Activated CD8-positive, alpha-beta T cell treated with anti-CD3 and anti-CD28 coated beads for 36 hours (primary cell): ENCODE measurements around the gene URI1. TPM values are rescaled to one million over a fixed set of nuclear protein-coding genes. Genes with fewer than 3 reads are reported as not detected.
A peak's percentile ranks its signal among the peaks of the same experiment; 100 is the strongest.
"Not testable (repeated sequence)": the region's sequence is repeated elsewhere in the genome, so short reads cannot be mapped to it uniquely, and the experiment has no call there.

Source experiments
- ATAC-seq: fragments of 200-7000 bp; cut with Tn5 transposase; one replicate; pipeline ENCODE4 v1.10.0; 2021; ENCODE audit warnings: mild to moderate bottlenecking, moderate library complexity
- CTCF ChIA-PET: fragments of 350-600 bp; sonication (Branson Sonifier 250); formaldehyde crosslinking; loops from one replicate; lab custom pipeline; 2021; ENCODE audit warnings: antibody characterized with exemption; lab: Charles Lee
- POLR2A ChIA-PET: fragments of 350-600 bp; sonication (Branson Sonifier 250); formaldehyde crosslinking; loops from one replicate; lab custom pipeline; 2021; ENCODE audit warnings: antibody characterized with exemption; lab: Charles Lee
- DNase-seq: peaks from one replicate; pipeline ENCODE4 v3.0.0-alpha.2; 2020
- H3K27ac Mint-ChIP-seq: one replicate; pipeline ENCODE4 v1.8.0; 2021; ENCODE audit warnings: mild to moderate bottlenecking, mixed read lengths
- H3K27me3 Mint-ChIP-seq: one replicate; pipeline ENCODE4 v1.8.0; 2021; ENCODE audit warnings: mixed read lengths
- H3K36me3 Mint-ChIP-seq: one replicate; pipeline ENCODE4 v1.8.0; 2021; ENCODE audit warnings: low read depth, mixed read lengths
- H3K4me1 Mint-ChIP-seq: one replicate; pipeline ENCODE4 v1.8.0; 2021; ENCODE audit warnings: low read depth, mixed read lengths
- H3K4me3 Mint-ChIP-seq: one replicate; pipeline ENCODE4 v1.8.0; 2021; ENCODE audit warnings: mild to moderate bottlenecking, moderate library complexity, mixed read lengths
- H3K9me3 Mint-ChIP-seq: one replicate; pipeline ENCODE4 v1.8.0; 2021; ENCODE audit warnings: mixed read lengths
- intact Hi-C: fragments of 100-400 bp; cut with micrococcal nuclease; formaldehyde crosslinking; loops from one replicate; pipeline ENCODE4 v1.10.0; 2022
- total RNA-seq, 2 experiments: library from RNA; stranded (reverse); gene quantifications; one replicate each; pipeline ENCODE4 v1.2.3, GENCODE V29; 2021
- TF ChIP-seq, protein P1 (sequence below): fragments of 200-600 bp; IDR thresholded peaks from one replicate; pipeline ENCODE4 v1.8.0; 2022; ENCODE audit warnings: antibody characterized with exemption, mild to moderate bottlenecking

The URI1 gene
- total RNA-seq, 2 experiments from 2014 or later = 65.5 to 71.1 TPM

DNA sequence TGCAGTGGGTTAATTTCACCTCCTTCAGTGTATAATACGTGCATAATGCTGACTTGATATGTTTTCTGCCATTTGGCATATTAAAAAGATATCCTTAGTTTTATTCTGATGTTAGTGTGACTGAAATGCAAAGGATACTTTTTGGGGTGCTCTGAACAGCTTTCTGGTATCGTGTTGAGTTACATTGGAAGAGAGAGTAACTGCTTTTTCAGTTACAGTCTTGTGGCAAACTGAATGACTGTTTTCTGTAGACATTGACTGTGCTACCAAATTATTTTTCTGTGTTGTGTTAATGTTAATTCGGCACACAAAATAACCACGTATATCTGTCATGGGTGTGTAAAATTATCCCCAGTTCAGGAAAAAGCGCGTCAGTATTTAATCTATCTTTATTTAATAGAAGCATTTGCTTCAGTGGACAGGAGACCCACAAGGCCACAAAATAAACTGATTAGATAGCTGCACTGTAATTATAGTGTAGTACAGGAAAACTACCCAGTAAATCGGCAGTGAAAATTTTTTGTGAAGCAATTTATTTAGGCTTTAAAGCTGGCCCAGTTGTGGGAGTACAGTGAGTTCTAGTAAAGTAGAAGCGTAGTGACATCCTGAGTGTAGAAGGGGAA, 2.5 kb downstream of the URI1 start:
- ChIA-PET CTCF (interaction anchor here (0.9 to 1.3 kb wide), 3 partner anchors 22 to 214 kb away, joined by 3 to 5 read pairs (median 4); no protein-coding TSS in a partner anchor), POLR2A (interaction anchor here (0.9 to 1.6 kb wide), 4 partner anchors 11 to 108 kb away, joined by 3 to 4 read pairs (median 3); no protein-coding TSS in a partner anchor)
- intact Hi-C loops = no loop called here
- H3K27me3 Mint-ChIP-seq = no peaks in the 10 kb centered on the region
- TF ChIP-seq, protein P1, sequence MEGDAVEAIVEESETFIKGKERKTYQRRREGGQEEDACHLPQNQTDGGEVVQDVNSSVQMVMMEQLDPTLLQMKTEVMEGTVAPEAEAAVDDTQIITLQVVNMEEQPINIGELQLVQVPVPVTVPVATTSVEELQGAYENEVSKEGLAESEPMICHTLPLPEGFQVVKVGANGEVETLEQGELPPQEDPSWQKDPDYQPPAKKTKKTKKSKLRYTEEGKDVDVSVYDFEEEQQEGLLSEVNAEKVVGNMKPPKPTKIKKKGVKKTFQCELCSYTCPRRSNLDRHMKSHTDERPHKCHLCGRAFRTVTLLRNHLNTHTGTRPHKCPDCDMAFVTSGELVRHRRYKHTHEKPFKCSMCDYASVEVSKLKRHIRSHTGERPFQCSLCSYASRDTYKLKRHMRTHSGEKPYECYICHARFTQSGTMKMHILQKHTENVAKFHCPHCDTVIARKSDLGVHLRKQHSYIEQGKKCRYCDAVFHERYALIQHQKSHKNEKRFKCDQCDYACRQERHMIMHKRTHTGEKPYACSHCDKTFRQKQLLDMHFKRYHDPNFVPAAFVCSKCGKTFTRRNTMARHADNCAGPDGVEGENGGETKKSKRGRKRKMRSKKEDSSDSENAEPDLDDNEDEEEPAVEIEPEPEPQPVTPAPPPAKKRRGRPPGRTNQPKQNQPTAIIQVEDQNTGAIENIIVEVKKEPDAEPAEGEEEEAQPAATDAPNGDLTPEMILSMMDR = no peak
- H3K4me3 Mint-ChIP-seq = peak overlapping the region; percentile 96
- DNase-seq = no peak
- no peak for ATAC-seq
- peaks cover 3% of the 10 kb centered on the region for H3K9me3 Mint-ChIP-seq
- peaks cover 41% of the 10 kb centered on the region for H3K36me3 Mint-ChIP-seq
- peak overlapping the region; percentile 78 for H3K27ac Mint-ChIP-seq
- H3K4me1 Mint-ChIP-seq = peaks cover 53% of the 10 kb centered on the region

DNA sequence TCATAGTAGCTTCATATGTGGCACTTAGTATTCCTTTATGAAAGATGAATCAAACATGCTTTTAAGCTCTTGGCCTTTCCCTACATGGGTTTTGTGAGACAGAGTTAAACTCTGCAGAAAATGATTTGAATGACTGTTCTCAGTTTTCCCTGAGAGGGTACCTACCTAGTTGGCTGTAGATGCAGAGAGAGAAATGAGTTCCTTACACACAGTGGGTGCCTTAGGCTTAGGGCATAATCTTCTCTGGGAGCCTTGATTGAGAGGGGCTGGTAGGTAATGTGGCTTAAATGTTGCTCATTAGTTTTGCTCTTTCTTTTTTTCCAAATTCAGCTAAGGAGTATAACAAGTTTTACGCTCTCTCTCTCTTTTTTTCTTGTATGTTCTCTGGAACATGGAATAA, 3.0 kb downstream of the URI1 start:
- Mint-ChIP-seq H3K36me3 (peaks cover 46% of the 10 kb centered on the region), H3K27me3 (no peaks in the 10 kb centered on the region), H3K4me1 (peaks cover 58% of the 10 kb centered on the region), H3K4me3 (peak overlapping the region; percentile 96), H3K9me3 (peaks cover 3% of the 10 kb centered on the region), H3K27ac (peak overlapping the region; percentile 78)
- ChIA-PET CTCF (interaction anchor here (0.9 to 1.5 kb wide), 4 partner anchors 22 to 215 kb away, joined by 3 to 5 read pairs (median 4); no protein-coding TSS in a partner anchor), POLR2A (interaction anchor here (0.9 to 1.6 kb wide), 4 partner anchors 11 to 109 kb away, joined by 3 to 4 read pairs (median 3); no protein-coding TSS in a partner anchor)
- DNase-seq (no peak), ATAC-seq (peak; percentile 3)
- intact Hi-C loops = no loop called here
- TF ChIP-seq, protein P1 = no peak

DNA sequence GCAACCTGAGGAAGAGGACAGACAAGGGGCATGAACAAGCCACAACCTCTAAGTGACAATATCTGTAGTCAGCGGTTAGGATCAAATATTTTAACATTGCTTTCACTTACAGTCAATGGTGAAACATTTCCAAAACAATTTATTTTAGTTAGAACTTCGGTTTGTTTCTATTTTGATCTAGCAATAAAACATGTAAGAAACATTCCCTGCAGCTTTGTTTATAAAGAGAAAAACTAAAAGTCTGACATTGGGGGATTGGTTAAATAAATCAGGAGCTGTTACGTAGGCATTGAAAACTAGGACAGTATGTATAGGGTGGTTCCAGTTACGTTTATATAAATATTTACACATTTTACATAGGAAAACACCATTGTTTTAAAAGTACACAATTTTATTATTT, 3.4 kb downstream of the URI1 start:
- ChIA-PET POLR2A (interaction anchor here (0.9 to 1.6 kb wide), 3 partner anchors 10 to 109 kb away, joined by 3 to 4 read pairs (median 3); no protein-coding TSS in a partner anchor), CTCF (interaction anchor here (0.9 to 1.5 kb wide), 5 partner anchors 18 to 215 kb away, joined by 3 to 5 read pairs (median 3); no protein-coding TSS in a partner anchor)
- Mint-ChIP-seq H3K4me3 (peak overlapping the region; percentile 96), H3K27me3 (no peaks in the 10 kb centered on the region), H3K27ac (peak overlapping the region; percentile 78), H3K9me3 (peaks cover 3% of the 10 kb centered on the region), H3K36me3 (peaks cover 50% of the 10 kb centered on the region), H3K4me1 (peaks cover 61% of the 10 kb centered on the region)
- TF ChIP-seq, protein P1 = no peak
- ATAC-seq (no peak), DNase-seq (no peak)
- intact Hi-C loops = no loop called here

DNA sequence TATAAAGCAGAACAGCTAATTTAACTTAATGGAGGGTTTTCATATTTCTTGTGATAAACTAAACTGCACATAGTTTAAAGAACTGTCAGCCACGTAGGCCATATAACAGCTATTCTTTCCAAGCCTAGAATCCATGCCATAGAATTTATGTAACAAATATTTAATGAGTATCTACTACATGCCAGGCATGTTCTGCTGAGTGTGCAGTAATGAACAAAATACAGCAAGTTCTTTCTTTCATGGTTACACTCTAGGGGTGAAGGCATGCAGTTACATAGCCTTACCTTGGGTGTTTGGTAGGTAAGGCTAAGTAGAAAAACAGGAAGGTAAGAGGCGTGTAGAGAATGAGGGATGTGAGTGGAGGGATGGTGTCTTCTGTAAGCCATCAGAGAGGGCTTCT, 4.6 kb downstream of the URI1 start:
- Mint-ChIP-seq H3K4me3 (peak overlapping the region; percentile 1), H3K27me3 (no peaks in the 10 kb centered on the region), H3K9me3 (peaks cover 3% of the 10 kb centered on the region), H3K27ac (peak overlapping the region; percentile 92), H3K4me1 (peaks cover 65% of the 10 kb centered on the region), H3K36me3 (peaks cover 59% of the 10 kb centered on the region)
- TF ChIP-seq, protein P1 = no peak
- CTCF ChIA-PET = interaction anchor here (0.6 to 1.5 kb wide), 4 partner anchors 17 to 92 kb away, joined by 3 to 4 read pairs (median 3); no protein-coding TSS in a partner anchor
- ATAC-seq (no peak), DNase-seq (no peak)
- POLR2A ChIA-PET = no interaction called here
- intact Hi-C loops = no loop called here

DNA sequence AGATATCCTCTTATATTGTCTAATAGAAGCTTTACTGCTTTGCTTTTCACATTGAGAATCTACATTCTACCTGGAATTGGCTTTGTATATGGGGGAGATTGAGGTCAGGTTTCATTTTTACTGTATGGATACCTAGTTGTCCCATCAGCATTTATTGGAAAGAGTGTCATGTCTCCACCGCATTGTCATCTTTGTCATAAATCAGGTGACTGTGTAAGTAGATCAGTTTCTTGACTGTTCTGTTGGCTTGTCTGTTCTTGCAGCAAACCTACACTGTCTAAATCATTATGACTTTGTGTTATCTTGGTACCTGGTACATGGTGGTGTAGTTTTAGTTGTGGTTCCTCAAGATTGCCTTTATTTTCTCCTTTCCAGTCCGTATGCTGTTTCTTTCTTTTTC, 5.8 kb downstream of the URI1 start:
- ATAC-seq = peak; percentile 48
- intact Hi-C loops = no loop called here

DNA sequence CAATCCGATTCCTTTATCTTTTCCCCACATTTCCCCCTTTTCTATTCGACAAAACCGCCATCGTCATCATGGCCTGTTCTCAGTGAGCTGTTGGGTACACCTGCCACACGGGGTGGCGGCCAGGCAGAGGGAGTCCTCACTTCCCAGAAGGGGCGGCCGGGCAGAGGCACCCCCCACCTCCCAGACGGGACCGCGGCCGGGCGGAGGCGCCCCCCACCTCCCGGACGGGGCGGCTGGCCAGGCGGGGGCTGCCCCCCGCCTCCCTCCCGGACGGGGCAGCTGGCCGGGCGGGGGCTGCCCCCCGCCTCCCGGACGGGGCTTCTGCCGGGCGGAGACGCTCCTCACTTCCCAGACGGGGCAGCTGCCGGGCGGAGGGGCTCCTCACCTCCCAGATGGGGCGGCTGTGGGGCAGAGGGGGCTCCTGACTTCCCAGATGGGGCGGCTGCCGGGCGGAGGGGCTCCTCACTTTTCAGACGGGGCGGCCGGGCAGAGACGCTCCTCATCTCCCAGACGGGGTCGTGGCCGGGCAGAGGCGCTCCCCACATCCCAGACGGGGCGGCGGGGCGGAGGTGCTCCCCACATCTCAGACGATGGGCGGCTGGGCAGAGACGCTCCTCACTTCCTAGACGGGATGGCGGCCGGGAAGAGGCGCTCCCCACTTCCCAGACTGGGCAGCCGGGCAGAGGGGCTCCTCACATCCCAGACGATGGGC, 6.9 kb downstream of the URI1 start:
- POLR2A ChIA-PET, H3K4me3 Mint-ChIP-seq, H3K27me3 Mint-ChIP-seq, ATAC-seq, intact Hi-C loops, DNase-seq, H3K9me3 Mint-ChIP-seq, CTCF ChIA-PET: not testable (repeated sequence)
- H3K36me3 Mint-ChIP-seq = peaks cover 62% of the 10 kb centered on the region
- peaks cover 79% of the 10 kb centered on the region for H3K4me1 Mint-ChIP-seq
- H3K27ac Mint-ChIP-seq = peak overlapping the region; percentile 3

More for the DNA sequence above, 5.8 kb downstream of the URI1 start:
- Mint-ChIP-seq H3K27me3 (no peaks in the 10 kb centered on the region), H3K4me3 (no peak overlapping the region), H3K9me3 (peaks cover 3% of the 10 kb centered on the region), H3K36me3 (peaks cover 63% of the 10 kb centered on the region), H3K4me1 (peaks cover 78% of the 10 kb centered on the region), H3K27ac (peak overlapping the region; percentile 92)
- no peak for DNase-seq
- ChIA-PET CTCF (no interaction called here), POLR2A (no interaction called here)
- TF ChIP-seq, protein P1 = no peak
